ENCODE measurements around the gene PCOLCE2.

GRCh38 chr3:142896201-142896755 lies 7.4 kb upstream of the PCOLCE2 start:
- TF ChIP-seq CTCF (IDR thresholded peaks at IDR 0.05) (no peak), POLR2AphosphoS5 (IDR thresholded peaks at IDR 0.05) (no peak), POLR2A (IDR thresholded peaks at IDR 0.05) (no peak)

All from breast epithelium (tissue), 3 donors.